H1 (cell line): ENCODE results near the gene GJC3. TPM values are rescaled to one million over a fixed set of nuclear protein-coding genes. Genes with fewer than 3 reads are reported as not detected.
A peak's percentile ranks its signal among the peaks of the same experiment; 100 is the strongest.

ENCODE experiments used
- CTCF ChIA-PET: fragments of 300-600 bp; sonication (Branson Sonifier 250); formaldehyde crosslinking; loops from one replicate; lab custom pipeline; 2021; ENCODE audit not compliant: partially characterized antibody; lab: Charles Lee
- POLR2A ChIA-PET: fragments of 300-600 bp; sonication (Branson Sonifier 250); formaldehyde crosslinking; loops from one replicate; lab custom pipeline; 2021; ENCODE audit warnings: inconsistent platforms; ENCODE audit not compliant: partially characterized antibody; lab: Charles Lee
- DNase-seq, 2 experiments: peaks; one replicate each; pipeline versions ENCODE4 v3.0.0 to v3.0.0-alpha.2; 2010 to 2022; ENCODE audit warnings: low spot score in 2 of 2, low read depth in 1 of 2, mixed read lengths in 1 of 2
- FAIRE-seq: peaks from 2 replicates; lab custom pipeline; 2011; peaks lifted over from hg19 to GRCh38; lab: Jason Lieb, UNC
- H2AFZ ChIP-seq: 2 replicates; pipeline ENCODE4 v1.8.1; 2012; ENCODE audit warnings: low read length, inconsistent platforms
- H2AK5ac ChIP-seq: 2 replicates; pipeline ENCODE4 v1.6.1; 2013; ENCODE audit warnings: low read depth, low read length
- H2BK120ac ChIP-seq: replicated peaks from 2 replicates; pipeline ENCODE3; 2013; ENCODE audit warnings: low read depth, low read length, inconsistent platforms
- H2BK12ac ChIP-seq: 2 replicates; pipeline ENCODE4 v1.6.1; 2013; ENCODE audit warnings: low read depth, low read length
- H2BK15ac ChIP-seq: 2 replicates; pipeline ENCODE4 v1.6.1; 2013; ENCODE audit warnings: low read length
- H2BK20ac ChIP-seq: 2 replicates; pipeline ENCODE4 v1.6.1; 2013; ENCODE audit warnings: low read length
- H2BK5ac ChIP-seq: 2 replicates; pipeline ENCODE4 v1.6.1; 2013; ENCODE audit warnings: low read depth, low read length
- H3K14ac ChIP-seq: 2 replicates; pipeline ENCODE4 v1.6.1; 2013; ENCODE audit warnings: inconsistent platforms; ENCODE audit not compliant: insufficient read length
- H3K18ac ChIP-seq: 2 replicates; pipeline ENCODE4 v1.6.1; 2013; ENCODE audit warnings: low read length; ENCODE audit errors: extremely low read depth
- H3K23ac ChIP-seq: 2 replicates; pipeline ENCODE4 v1.6.1; 2013; ENCODE audit warnings: inconsistent platforms; ENCODE audit not compliant: insufficient read length
- H3K23me2 ChIP-seq: 2 replicates; pipeline ENCODE4 v1.6.1; 2013; ENCODE audit warnings: low read depth, low read length
- H3K27ac ChIP-seq: 2 replicates; pipeline ENCODE4 v1.6.1; 2011; ENCODE audit warnings: low read depth, low read length, inconsistent platforms
- H3K27me3 ChIP-seq, 4 experiments: replicated peaks in 1 of 4; 1 replicate in 1 of 4; 2 replicates in 3 of 4; pipeline versions ENCODE4 v1.6.1 to v1.8.1; 2011 to 2013; ENCODE audit warnings: low read length in 3 of 4, mild to moderate bottlenecking in 3 of 4, inconsistent platforms in 2 of 4, mixed read lengths in 2 of 4, moderate library complexity in 1 of 4; ENCODE audit not compliant: control insufficient read depth in 3 of 4, insufficient read depth in 3 of 4; ENCODE audit errors: extremely low read depth in 1 of 4
- H3K36me3 ChIP-seq, 4 experiments: 2 replicates each; pipeline versions ENCODE4 v1.6.1 to v1.8.1; 2011 to 2013; ENCODE audit warnings: mild to moderate bottlenecking in 4 of 4, low read length in 3 of 4, moderate library complexity in 2 of 4, control low read depth in 1 of 4, inconsistent platforms in 1 of 4; ENCODE audit not compliant: insufficient read depth in 4 of 4, control insufficient read depth in 2 of 4
- H3K4ac ChIP-seq: replicated peaks from 2 replicates; pipeline ENCODE3; 2013; ENCODE audit warnings: low read length, low read depth, mixed read lengths, inconsistent platforms; ENCODE audit not compliant: insufficient read length
- H3K4me1 ChIP-seq, 4 experiments: replicated peaks in 1 of 4; 1 replicate in 1 of 4; 2 replicates in 3 of 4; pipeline versions ENCODE4 v1.6.1 to v1.8.1; 2011 to 2013; ENCODE audit warnings: low read length in 3 of 4, inconsistent platforms in 2 of 4, mixed read lengths in 1 of 4; ENCODE audit not compliant: insufficient read depth in 4 of 4, control insufficient read depth in 3 of 4
- H3K4me2 ChIP-seq, 2 experiments: 2 replicates each; pipeline versions ENCODE4 v1.6.1 to v1.8.1; 2011 to 2013; ENCODE audit warnings: low read depth in 2 of 2, low read length in 2 of 2, control low read depth in 1 of 2, inconsistent platforms in 1 of 2, mild to moderate bottlenecking in 1 of 2; ENCODE audit not compliant: insufficient read depth in 1 of 2
- H3K4me3 ChIP-seq, 4 experiments: fragments of 200-600, 300-600 bp in 1 of 4; sonication (generic), shearing (Covaris generic), sonication (Bioruptor Twin) in 1 of 4; 2 replicates each; pipeline versions ENCODE4 v1.5.1 to v1.8.1; 2011 to 2016; ENCODE audit warnings: low read length in 4 of 4, low read depth in 3 of 4, control low read depth in 2 of 4, inconsistent platforms in 2 of 4, mild to moderate bottlenecking in 2 of 4, mixed read lengths in 1 of 4, moderate library complexity in 1 of 4; ENCODE audit not compliant: insufficient read depth in 2 of 4; ENCODE audit errors: extremely low read depth in 1 of 4
- H3K56ac ChIP-seq: replicated peaks from 2 replicates; pipeline ENCODE3; 2013; ENCODE audit warnings: low read depth, mild to moderate bottlenecking, mixed read lengths, low read length, inconsistent platforms; ENCODE audit not compliant: insufficient read length
- H3K79me1 ChIP-seq: 2 replicates; pipeline ENCODE4 v1.6.1; 2013; ENCODE audit warnings: low read depth, low read length, control low read depth
- H3K79me2 ChIP-seq, 2 experiments: 2 replicates each; pipeline versions ENCODE4 v1.6.1 to v1.8.1; 2012 to 2013; ENCODE audit warnings: low read length in 2 of 2, mild to moderate bottlenecking in 2 of 2, inconsistent platforms in 1 of 2; ENCODE audit not compliant: insufficient read depth in 2 of 2, control insufficient read depth in 1 of 2
- H3K9ac ChIP-seq, 4 experiments: replicated peaks in 1 of 4; 1 replicate in 1 of 4; 2 replicates in 3 of 4; pipeline versions ENCODE4 v1.6.1 to v1.8.1; 2011 to 2013; ENCODE audit warnings: low read depth in 3 of 4, low read length in 3 of 4, control low read depth in 2 of 4, mild to moderate bottlenecking in 2 of 4, moderate library complexity in 2 of 4, inconsistent platforms in 1 of 4; ENCODE audit errors: extremely low read depth in 1 of 4
- H3K9me3 ChIP-seq, 2 experiments: 2 replicates each; pipeline versions ENCODE4 v1.6.1 to v1.8.1; 2012 to 2013; ENCODE audit warnings: mild to moderate bottlenecking in 2 of 2, moderate library complexity in 2 of 2, control low read depth in 1 of 2, inconsistent platforms in 1 of 2, low read depth in 1 of 2, low read length in 1 of 2, mixed read lengths in 1 of 2; ENCODE audit not compliant: insufficient read depth in 2 of 2
- H4K20me1 ChIP-seq, 2 experiments: replicated peaks in 1 of 2; 2 replicates each; pipeline versions ENCODE3 to v1.8.1; 2011 to 2013; ENCODE audit warnings: inconsistent platforms in 2 of 2, low read length in 2 of 2, mild to moderate bottlenecking in 1 of 2; ENCODE audit not compliant: insufficient read depth in 2 of 2, control insufficient read depth in 1 of 2
- H4K5ac ChIP-seq: 2 replicates; pipeline ENCODE4 v1.6.1; 2013; ENCODE audit warnings: low read length, low read depth, mixed read lengths, inconsistent platforms; ENCODE audit not compliant: insufficient read length
- H4K8ac ChIP-seq: 2 replicates; pipeline ENCODE4 v1.8.0; 2013; ENCODE audit warnings: mild to moderate bottlenecking, moderate library complexity, low read length, inconsistent platforms; ENCODE audit not compliant: insufficient read depth; ENCODE audit errors: extremely low read depth
- H4K91ac ChIP-seq: replicated peaks from 2 replicates; pipeline ENCODE3; 2013; ENCODE audit warnings: low read length, mixed read lengths, inconsistent platforms; ENCODE audit not compliant: insufficient read length
- CHD2 ChIP-seq: IDR thresholded peaks from 2 replicates; pipeline ENCODE4 v1.6.1; 2012; ENCODE audit warnings: low read length, improper control_type of control experiment
- CTBP2 ChIP-seq: IDR thresholded peaks from 2 replicates; pipeline ENCODE4 v1.7.0; 2011; ENCODE audit warnings: borderline replicate concordance, mild to moderate bottlenecking, moderate library complexity, mixed read lengths, low read length; ENCODE audit not compliant: insufficient read depth, insufficient read length
- CTCF ChIP-seq, 3 experiments: IDR thresholded peaks; 1 replicate in 2 of 3; 2 replicates in 1 of 3; pipeline versions ENCODE4 v1.5.1 to v1.6.1; 2011; ENCODE audit warnings: low read length in 3 of 3, mild to moderate bottlenecking in 3 of 3, inconsistent platforms in 2 of 3, low read depth in 1 of 3, moderate library complexity in 1 of 3; ENCODE audit not compliant: insufficient read depth in 1 of 3; ENCODE audit errors: control extremely low read depth in 1 of 3
- GTF2F1 ChIP-seq: IDR thresholded peaks from 2 replicates; pipeline ENCODE4 v1.6.1; 2012; ENCODE audit warnings: low read depth, low read length, improper control_type of control experiment, borderline replicate concordance
- HDAC6 ChIP-seq: IDR thresholded peaks from one replicate; pipeline ENCODE4 v1.7.1; 2012; ENCODE audit warnings: low read depth, mild to moderate bottlenecking, inconsistent platforms, low read length, moderate library complexity
- MAFK ChIP-seq: IDR thresholded peaks from 2 replicates; pipeline ENCODE4 v1.6.1; 2012; ENCODE audit warnings: low read depth, mild to moderate bottlenecking, improper control_type of control experiment, low read length
- POLR2AphosphoS5 ChIP-seq: IDR thresholded peaks from 2 replicates; pipeline ENCODE4 v1.6.1; 2011; ENCODE audit warnings: low read depth, low read length
- SIRT6 ChIP-seq: IDR thresholded peaks from one replicate; pipeline ENCODE4 v1.7.1; 2012; ENCODE audit warnings: low read length, inconsistent platforms
- SP1 ChIP-seq: IDR thresholded peaks from 2 replicates; pipeline ENCODE4 v1.6.1; 2011; ENCODE audit warnings: low read depth, low read length
- TEAD4 ChIP-seq: IDR thresholded peaks from 2 replicates; pipeline ENCODE4 v1.6.1; 2012; ENCODE audit warnings: low read depth, low read length, inconsistent platforms, mixed read lengths
- WGBS, 2 experiments: shearing (Covaris generic) in 1 of 2; methylation state at CpG; one replicate each; pipeline versions ENCODE4 v1.1.6 to v1.1.7; 2013 to 2015; ENCODE audit warnings: low lambda C conversion rate in 2 of 2, mixed read lengths in 2 of 2, inconsistent platforms in 1 of 2, low coverage in 1 of 2, missing lambda C conversion rate in 1 of 2; ENCODE audit not compliant: insufficient replicate concordance in 2 of 2, insufficient coverage in 1 of 2, insufficient read length in 1 of 2; ENCODE audit errors: extremely low coverage in 1 of 2, missing lambda C conversion rate in 1 of 2; 5-methylcytosine and 5-hydroxymethylcytosine counted together
- polyA plus RNA-seq, 7 experiments: library from polyadenylated mRNA; depleted of rRNA in 3 of 7; stranded (reverse) in 5 of 7; unstranded in 2 of 7; fragments of >200 nt in 5 of 7; fragments of 200-250 nt in 2 of 7; gene quantifications; 1 replicate in 5 of 7; 2 replicates in 1 of 7; 4 replicates in 1 of 7; pipeline versions ENCODE4 v1.2.1 to v1.2.3, GENCODE V29; 2011 to 2013; ENCODE audit warnings: missing spikeins in 2 of 7, mixed read lengths in 2 of 7
- total RNA-seq: library from RNA; stranded (reverse); fragmentation: NEBNext Ultra II Directional; extraction: Animal tissue kit (Norgen Biotek cat#: 25700); gene quantifications from 2 replicates; pipeline ENCODE4 v1.2.1, GENCODE V29; 2021

Gene GJC3
- total and polyA plus RNA-seq, 2 of the 8 experiments (the other 6 are each of a cell fraction or from before 2014, with no cell fraction given), result 2.7 to 3.0 TPM

DNA sequence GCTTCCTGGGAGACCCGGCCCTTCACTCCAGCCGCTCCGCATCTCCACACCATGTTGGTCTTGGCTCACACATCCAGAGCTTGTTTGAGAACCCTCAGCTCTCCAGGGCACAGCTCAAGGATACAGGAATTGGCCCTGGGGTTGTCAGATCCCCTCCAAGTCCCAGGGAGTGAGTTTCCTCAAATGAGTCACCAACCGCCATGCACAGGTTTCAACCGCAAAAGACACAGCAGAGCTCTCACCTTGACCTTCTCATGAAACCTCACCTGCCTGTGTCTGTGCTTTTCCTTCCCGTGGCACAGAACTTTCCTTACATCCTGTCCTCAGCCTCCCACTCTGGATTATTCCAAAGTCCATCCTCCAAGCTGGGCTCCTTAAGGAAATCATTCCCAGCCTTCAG, 25.8 kb upstream of the GJC3 start:
- H3K9ac ChIP-seq, result no peak overlapping the region
- H2BK20ac ChIP-seq, result no peak overlapping the region
- FAIRE-seq, result no peak
- no peak for TF ChIP-seq SIRT6
- TF ChIP-seq MAFK, result no peak
- TF ChIP-seq POLR2AphosphoS5, result no peak
- no peak for TF ChIP-seq CTCF (IDR thresholded peaks at IDR 0.05; ENCODE audit: control extremely low read depth in 1 of 3, insufficient read depth in 1 of 3, low read depth in 1 of 3, low read length in 3 of 3)
- TF ChIP-seq HDAC6, result no peak
- TF ChIP-seq CTBP2, result no peak
- TF ChIP-seq GTF2F1, result no peak
- TF ChIP-seq TEAD4, result no peak
- TF ChIP-seq SP1, result no peak
- TF ChIP-seq CHD2, result no peak

More for the DNA sequence above, 25.8 kb upstream of the GJC3 start:
- POLR2A ChIA-PET, result interaction anchor here (1.4 to 4.5 kb wide), 3 partner anchors 11 to 145 kb away, joined by 3 to 29 read pairs (median 5); no protein-coding TSS in a partner anchor
- H3K18ac ChIP-seq, result no peak overlapping the region; the same call in 1 of the 2 replicates
- H4K8ac ChIP-seq, result no peak overlapping the region; the same call in 1 of the 2 replicates
- peak overlapping the region; percentile 81; the same call in 1 of the 2 replicates for H2BK15ac ChIP-seq
- no peaks in the 10 kb centered on the region for H4K20me1 ChIP-seq
- no peaks in the 10 kb centered on the region for H3K79me1 ChIP-seq
- H4K5ac ChIP-seq, result no peak overlapping the region
- no peak overlapping the region for H3K27ac ChIP-seq
- CTCF ChIA-PET, result interaction anchor here (1.0 to 2.5 kb wide), 2 partner anchors 14 to 26 kb away, joined by 3 to 8 read pairs; partner anchors contain the start of gene GJC3
- no peak overlapping the region for H3K14ac ChIP-seq
- 89% methylated on average over 6 of the region's 6 CpGs; no CpG with 5 or more reads in 1 of the 2 experiments for WGBS, 2 experiments
- no peak overlapping the region for H4K91ac ChIP-seq
- H3K4me2 ChIP-seq, result no peak overlapping the region
- H2BK120ac ChIP-seq, result no peak overlapping the region
- DNase-seq, result no peak
- H2BK5ac ChIP-seq, result no peak overlapping the region
- H2BK12ac ChIP-seq, result no peak overlapping the region
- H3K23ac ChIP-seq, result no peak overlapping the region
- H3K79me2 ChIP-seq, result no peaks in the 10 kb centered on the region
- no peak overlapping the region for H3K4me3 ChIP-seq
- H3K36me3 ChIP-seq, result no peaks in the 10 kb centered on the region; a peak in 1 of 8 replicates
- H3K9me3 ChIP-seq, result peaks cover 12 to 14% of the 10 kb centered on the region in 2 experiments; a peak in 3 of 4 replicates
- no peak overlapping the region for H3K56ac ChIP-seq
- H3K27me3 ChIP-seq, result no peaks in the 10 kb centered on the region
- H2AK5ac ChIP-seq, result peak overlapping the region; percentile 24; the same call in 1 of the 2 replicates
- H3K4me1 ChIP-seq, result no peaks in the 10 kb centered on the region
- no peaks in the 10 kb centered on the region for H3K23me2 ChIP-seq
- no peak overlapping the region for H3K4ac ChIP-seq
- no peak overlapping the region for H2AFZ ChIP-seq
